Head of caudate nucleus (tissue), 42 donors: ENCODE measurements around the gene GNL2.
"Not testable (repeated sequence)": the region's sequence is repeated elsewhere in the genome, so short reads cannot be mapped to it uniquely, and the experiment has no call there.

Experiments
- DNase-seq, 42 donors: peaks; one replicate each; pipeline versions ENCODE4 v3.0.0 to v3.0.0-alpha.2; 2020 to 2021; ENCODE audit warnings: mixed read lengths in 7 of 42
- intact Hi-C: fragments of 100-400 bp; cut with DNase I; formaldehyde crosslinking; loops from one replicate; pipeline ENCODE4 v1.15.0; 2022

Gene GNL2

DNA sequence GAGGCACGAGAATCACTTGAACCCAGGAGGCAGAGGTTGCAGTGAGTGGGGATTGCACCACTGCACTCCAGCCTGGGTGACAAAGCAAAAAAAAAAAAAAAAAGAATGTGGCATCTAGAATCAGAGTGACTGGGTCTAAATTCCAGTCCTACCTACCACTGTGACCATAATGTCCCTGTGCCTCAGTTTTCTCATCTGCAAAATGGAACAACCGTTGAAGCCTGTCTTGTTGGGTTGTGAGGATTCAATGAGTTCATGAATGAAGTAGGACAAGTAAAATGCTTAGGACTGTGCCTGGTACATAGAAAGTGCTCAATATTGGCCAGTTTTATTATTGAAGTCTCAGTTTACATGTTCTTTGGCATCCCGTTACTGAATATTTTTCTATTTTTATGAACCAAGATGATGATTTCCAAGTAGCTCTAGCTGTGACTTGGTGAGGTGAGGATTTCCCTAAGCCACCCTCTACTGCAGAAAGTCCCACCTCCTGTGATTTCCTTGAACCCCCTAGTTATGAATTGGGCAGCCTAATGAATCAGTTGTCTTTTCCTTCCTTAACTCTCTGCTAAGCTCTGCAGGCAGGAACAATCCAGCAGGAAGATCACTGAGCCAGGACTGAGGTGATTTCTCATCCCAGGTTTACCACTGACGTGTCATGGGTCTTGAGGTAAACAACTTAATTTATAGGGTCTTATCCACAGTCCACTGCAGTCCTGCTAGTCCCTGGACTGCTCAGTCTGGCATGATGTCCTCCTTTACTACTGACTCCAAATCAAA, 62.2 kb downstream of the GNL2 start:
- no peak for DNase-seq
- intact Hi-C loops: no loop called here

DNA sequence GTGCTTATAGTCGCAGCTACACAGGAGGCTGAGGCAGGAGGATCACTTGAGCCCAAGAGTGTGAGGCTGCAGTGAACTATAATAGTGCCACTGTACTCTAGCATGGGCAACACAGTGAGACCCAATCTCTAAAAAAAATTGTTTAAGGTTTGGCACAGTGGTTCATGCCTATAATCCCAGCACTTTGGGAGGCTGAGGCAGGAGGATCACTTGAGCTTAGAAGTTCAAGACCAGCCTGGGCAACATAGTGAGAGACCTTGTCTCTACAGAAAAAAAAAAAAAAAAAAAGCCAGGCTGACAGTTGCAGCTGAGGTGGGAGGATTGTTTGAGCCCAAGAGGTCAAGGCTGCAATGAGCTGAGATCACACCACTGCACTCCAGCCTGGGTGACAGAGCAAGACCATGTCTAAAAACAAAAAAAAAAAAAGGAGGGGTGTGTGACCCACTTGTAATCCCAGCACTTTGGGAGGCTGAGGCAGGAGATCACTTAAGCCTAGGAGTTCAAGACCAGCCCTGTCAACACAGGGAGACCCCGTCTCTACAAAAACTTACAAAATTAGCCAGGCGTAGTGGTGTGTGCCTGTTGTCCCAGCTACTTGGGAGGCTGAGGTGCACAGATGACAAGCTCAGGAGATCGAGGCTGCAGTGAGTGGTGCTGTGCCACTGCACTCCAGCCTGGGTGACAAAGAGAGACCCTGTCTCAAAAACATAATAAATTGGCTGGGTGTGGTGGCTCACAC, 63.1 kb downstream of the GNL2 start:
- DNase-seq, intact Hi-C loops: not testable (repeated sequence)

GRCh38 chr1:37529888-37530287, 65.8 kb downstream of the GNL2 start:
- intact Hi-C loops: not testable (repeated sequence)

DNA sequence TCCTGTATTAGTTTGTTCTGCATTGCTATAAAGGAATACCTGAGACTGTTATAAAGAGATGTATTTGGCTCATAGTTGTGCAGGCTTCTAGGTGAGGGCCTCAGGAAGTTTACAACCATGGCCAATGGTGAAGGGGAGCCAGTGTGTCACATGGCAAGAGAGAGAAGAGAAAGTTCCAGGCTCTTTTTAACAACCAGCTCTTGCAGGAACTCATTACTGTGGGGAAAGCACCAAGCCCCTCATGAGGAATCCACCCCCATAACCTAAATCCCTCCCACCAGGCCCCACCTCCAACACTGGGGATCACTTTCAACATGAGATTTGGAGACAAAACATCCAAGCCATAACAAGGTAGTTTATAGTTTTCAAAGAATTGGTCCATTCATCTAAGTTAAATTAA, 76.1 kb downstream of the GNL2 start:
- intact Hi-C loops: loop anchor here (5.0 kb wide), 1 partner anchor 78 kb away; the partner anchor contains the start of gene GNL2
- DNase-seq: peak in 1 of 42 donors; percentile 0

More at GRCh38 chr1:37529888-37530287, 65.8 kb downstream of the GNL2 start:
- DNase-seq: not testable (repeated sequence)

GRCh38 chr1:37518929-37519328, 76.8 kb downstream of the GNL2 start:
- peak in 1 of 42 donors; percentile 1 for DNase-seq
- intact Hi-C loops: loop anchor here (5.0 kb wide), 1 partner anchor 78 kb away; the partner anchor contains the start of gene GNL2

DNA sequence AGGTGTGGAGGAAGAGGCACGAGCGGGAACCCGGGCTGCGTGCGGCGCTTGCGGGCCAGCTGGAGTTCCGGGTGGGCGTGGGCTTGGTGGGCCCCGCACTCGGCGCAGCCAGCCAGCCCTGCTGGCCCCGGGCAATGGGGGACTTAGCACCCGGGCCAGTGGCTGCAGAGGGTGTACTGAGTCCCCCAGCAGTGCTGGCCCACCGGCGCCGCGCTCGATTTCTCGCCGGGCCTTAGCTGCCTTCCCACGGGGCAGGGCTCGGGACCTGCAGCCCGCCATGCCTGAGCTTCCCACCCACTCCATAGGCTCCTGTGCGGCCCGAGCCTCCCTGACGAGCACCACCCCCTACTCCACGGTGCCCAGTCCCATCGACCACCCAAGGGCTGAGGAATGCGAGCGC, 77.5 kb downstream of the GNL2 start:
- intact Hi-C loops: loop anchor here (5.0 kb wide), 1 partner anchor 79 kb away; the partner anchor contains the start of gene GNL2
- DNase-seq: peak in 1 of 42 donors; percentile 10

DNA sequence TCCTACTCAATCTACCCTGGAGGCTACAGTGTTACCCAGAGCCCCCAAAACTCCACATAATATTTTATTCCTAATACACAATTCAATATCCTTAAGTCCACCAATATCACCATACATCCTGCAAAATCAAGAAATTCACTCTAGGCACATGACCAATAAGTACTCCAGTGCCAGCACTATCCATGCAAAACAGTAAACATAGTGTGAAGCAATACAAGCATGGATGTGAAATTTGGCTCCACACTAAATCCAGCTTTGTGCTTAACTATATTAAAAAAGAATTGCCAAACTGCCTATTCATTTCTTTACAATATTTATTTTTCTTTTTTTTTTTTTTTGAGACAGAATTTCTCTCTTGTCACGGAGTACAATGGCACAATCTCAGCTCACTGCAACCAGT, 78.2 kb downstream of the GNL2 start:
- intact Hi-C loops: loop anchor here (5.0 kb wide), 1 partner anchor 80 kb away; the partner anchor contains the start of gene GNL2
- DNase-seq: peak in 1 of 42 donors; percentile 1
